Epithelial cell of proximal tubule (primary cell): Measurements from ENCODE around the gene HEXIM1. TPM values are rescaled to one million over a fixed set of nuclear protein-coding genes. Genes with fewer than 3 reads are reported as not detected.

ENCODE experiments used
- DNase-seq: peaks from one replicate; pipeline ENCODE4 v3.0.0-alpha.2; 2011; ENCODE audit warnings: low read depth
- H3K4me3 ChIP-seq: 2 replicates; pipeline ENCODE4 v1.5.1; 2011; ENCODE audit warnings: low read depth, mild to moderate bottlenecking, low read length
- total RNA-seq: library from RNA; depleted of rRNA; stranded (reverse); fragments of >200 nt; gene quantifications from 2 replicates; pipeline ENCODE4 v1.2.3, GENCODE V29; 2015
- TF ChIP-seq, protein P1 (sequence below): conservative IDR thresholded peaks from 2 replicates; pipeline ENCODE4 v1.5.1; 2012; ENCODE audit warnings: low read depth, mild to moderate bottlenecking, low read length

Gene HEXIM1, protein sequence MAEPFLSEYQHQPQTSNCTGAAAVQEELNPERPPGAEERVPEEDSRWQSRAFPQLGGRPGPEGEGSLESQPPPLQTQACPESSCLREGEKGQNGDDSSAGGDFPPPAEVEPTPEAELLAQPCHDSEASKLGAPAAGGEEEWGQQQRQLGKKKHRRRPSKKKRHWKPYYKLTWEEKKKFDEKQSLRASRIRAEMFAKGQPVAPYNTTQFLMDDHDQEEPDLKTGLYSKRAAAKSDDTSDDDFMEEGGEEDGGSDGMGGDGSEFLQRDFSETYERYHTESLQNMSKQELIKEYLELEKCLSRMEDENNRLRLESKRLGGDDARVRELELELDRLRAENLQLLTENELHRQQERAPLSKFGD
- 11.0 and 20.3 TPM in 2 replicates for total RNA-seq

DNA sequence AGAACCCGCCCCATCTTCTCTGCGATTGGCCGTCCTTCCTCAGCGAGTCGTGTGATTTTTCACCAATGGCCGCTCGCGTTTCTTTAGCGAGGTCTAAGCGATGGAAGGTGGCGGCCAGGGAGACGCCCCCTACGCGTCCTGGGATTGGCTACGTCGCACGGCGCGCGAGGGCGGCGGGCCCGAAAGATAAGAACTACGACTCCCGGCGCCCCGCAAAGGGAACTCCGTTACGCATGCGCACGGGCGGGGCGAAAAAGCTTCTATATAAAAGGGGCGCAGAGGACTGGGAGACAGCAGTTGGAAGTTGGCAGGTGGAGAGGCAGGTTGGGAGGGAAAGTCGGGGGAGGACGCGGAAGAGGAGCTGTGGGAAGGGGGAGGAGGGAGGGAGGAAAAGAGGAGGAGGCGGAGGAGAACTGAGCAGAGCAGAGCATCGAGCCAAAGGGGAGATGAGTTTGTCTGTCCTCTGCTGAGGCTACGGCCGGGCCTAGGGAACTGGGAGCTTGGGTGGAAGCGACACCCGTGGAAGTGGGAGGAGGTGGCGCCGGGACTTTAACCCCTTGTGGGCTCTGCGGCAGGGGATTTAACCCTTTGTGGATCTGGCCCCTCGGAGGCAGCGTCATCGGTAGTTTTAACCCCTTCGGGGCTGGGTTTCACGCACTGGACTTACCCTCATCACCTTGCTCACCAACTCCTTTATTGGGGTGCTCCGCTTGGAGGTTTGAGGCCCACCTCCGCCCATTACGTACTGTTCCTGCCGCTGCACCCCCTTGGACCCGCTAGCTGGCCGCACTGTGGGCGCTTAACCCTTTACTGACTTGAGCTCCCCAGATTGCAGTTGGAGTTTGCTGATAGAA is at the start of gene HEXIM1:
HEXIM1 (plus strand) TSS at position 293 of the 854 bp plus-strand sequence. CDS start 716 bp downstream, outside the sequence.
- peak within 1 kb of the TSS; percentile 88 for H3K4me3 ChIP-seq
- TF ChIP-seq, protein P1, sequence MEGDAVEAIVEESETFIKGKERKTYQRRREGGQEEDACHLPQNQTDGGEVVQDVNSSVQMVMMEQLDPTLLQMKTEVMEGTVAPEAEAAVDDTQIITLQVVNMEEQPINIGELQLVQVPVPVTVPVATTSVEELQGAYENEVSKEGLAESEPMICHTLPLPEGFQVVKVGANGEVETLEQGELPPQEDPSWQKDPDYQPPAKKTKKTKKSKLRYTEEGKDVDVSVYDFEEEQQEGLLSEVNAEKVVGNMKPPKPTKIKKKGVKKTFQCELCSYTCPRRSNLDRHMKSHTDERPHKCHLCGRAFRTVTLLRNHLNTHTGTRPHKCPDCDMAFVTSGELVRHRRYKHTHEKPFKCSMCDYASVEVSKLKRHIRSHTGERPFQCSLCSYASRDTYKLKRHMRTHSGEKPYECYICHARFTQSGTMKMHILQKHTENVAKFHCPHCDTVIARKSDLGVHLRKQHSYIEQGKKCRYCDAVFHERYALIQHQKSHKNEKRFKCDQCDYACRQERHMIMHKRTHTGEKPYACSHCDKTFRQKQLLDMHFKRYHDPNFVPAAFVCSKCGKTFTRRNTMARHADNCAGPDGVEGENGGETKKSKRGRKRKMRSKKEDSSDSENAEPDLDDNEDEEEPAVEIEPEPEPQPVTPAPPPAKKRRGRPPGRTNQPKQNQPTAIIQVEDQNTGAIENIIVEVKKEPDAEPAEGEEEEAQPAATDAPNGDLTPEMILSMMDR, result no peak
- DNase-seq, result peak; percentile 94

- TF ChIP-seq, protein P1, result peak; percentile 98
- no peak for DNase-seq
- H3K4me3 ChIP-seq, result no peak overlapping the region
These were observed 49.2 kb upstream of the HEXIM1 start for GRCh38 chr17:45098869-45099616.

- no peak for DNase-seq
- no peak overlapping the region for H3K4me3 ChIP-seq
- TF ChIP-seq, protein P1, result no peak
These were observed 46.8 kb upstream of the HEXIM1 start for GRCh38 chr17:45101546-45101882.

- TF ChIP-seq, protein P1, result no peak
- H3K4me3 ChIP-seq, result no peak overlapping the region
- no peak for DNase-seq
These were observed 46.1 kb upstream of the HEXIM1 start for GRCh38 chr17:45101883-45102811.

- TF ChIP-seq, protein P1, result no peak
- no peak for DNase-seq
- no peak overlapping the region for H3K4me3 ChIP-seq
These were observed 45.4 kb upstream of the HEXIM1 start for GRCh38 chr17:45102856-45103255.

DNA sequence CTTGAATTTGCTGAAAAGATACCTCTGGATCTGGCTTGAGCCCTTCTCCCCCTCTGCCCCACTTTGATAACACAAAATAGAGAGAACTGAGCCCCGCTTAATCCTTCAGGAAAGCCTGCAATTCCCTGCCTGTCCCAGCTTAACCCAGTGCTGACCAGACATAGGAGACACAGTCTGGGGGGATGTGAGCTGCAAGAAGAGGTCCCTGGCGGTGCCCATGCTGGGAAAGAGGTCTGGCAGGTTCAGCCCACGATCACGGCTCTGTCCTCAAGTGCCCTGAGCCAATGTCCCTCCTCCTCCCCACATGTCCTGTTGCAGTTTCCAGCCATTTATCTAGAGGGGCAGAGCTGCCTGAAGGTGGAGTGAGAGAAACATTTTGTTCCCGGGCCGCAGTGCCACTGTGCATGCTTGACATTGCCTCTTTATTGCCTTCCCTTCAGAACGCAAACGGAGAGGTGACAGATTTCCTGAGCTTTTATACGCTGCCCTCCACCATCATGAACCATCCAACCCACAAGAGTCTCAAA is 44.9 kb upstream of the HEXIM1 start:
- no peak overlapping the region for H3K4me3 ChIP-seq
- TF ChIP-seq, protein P1, result no peak
- DNase-seq, result no peak
